PC-9 (cell line): ENCODE data around the gene MOSPD3. TPM values are rescaled to one million over a fixed set of nuclear protein-coding genes. Genes with fewer than 3 reads are reported as not detected.

Experiments
- BruUV-seq: library from RNA; stranded (reverse); fragments of 400-500 nt; replicated peaks from 2 replicates; lab custom pipeline; 2021; lab: Mats Ljungman, UMichigan
- CTCF ChIA-PET: fragments of 300-600 bp; sonication (Branson Sonifier 250); formaldehyde crosslinking; loops from one replicate; lab custom pipeline; 2022; ENCODE audit warnings: antibody characterized with exemption; lab: Charles Lee
- POLR2A ChIA-PET: fragments of 300-600 bp; sonication (Branson Sonifier 250); formaldehyde crosslinking; loops from one replicate; lab custom pipeline; 2022; ENCODE audit warnings: antibody characterized with exemption; ENCODE audit not compliant: unreplicated experiment; lab: Charles Lee
- DNase-seq, 2 experiments: peaks; one replicate each; pipeline versions ENCODE4 v3.0.0 to v3.0.0-alpha.2; 2015 to 2022; ENCODE audit warnings: mixed read lengths in 1 of 2
- H2AFZ ChIP-seq: fragments of 200-600 bp; sonication (generic); 2 replicates; pipeline ENCODE4 v1.8.1; 2017; ENCODE audit warnings: antibody characterized with exemption
- H3F3A ChIP-seq: fragments of 200-600 bp; sonication (generic); 2 replicates; pipeline ENCODE4 v1.8.1; 2017; ENCODE audit warnings: antibody characterized with exemption, mild to moderate bottlenecking, low read depth; ENCODE audit not compliant: insufficient read depth
- H3K27ac ChIP-seq: fragments of 200-600 bp; sonication (generic); 2 replicates; pipeline ENCODE4 v1.6.1; 2016; ENCODE audit warnings: mixed run types
- H3K27me3 ChIP-seq: fragments of 200-600 bp; sonication (generic); 2 replicates; pipeline ENCODE4 v1.6.1; 2016; ENCODE audit warnings: low read depth, mixed run types; ENCODE audit not compliant: insufficient read depth
- H3K36me3 ChIP-seq: fragments of 200-600 bp; sonication (generic); 2 replicates; pipeline ENCODE4 v1.6.1; 2016; ENCODE audit warnings: low read depth, mixed run types
- H3K4me1 ChIP-seq: fragments of 200-600 bp; sonication (generic); replicated peaks from 2 replicates; pipeline ENCODE4 v1.6.1; 2016; ENCODE audit warnings: mixed run types; ENCODE audit not compliant: insufficient read depth
- H3K4me2 ChIP-seq: fragments of 200-600 bp; sonication (generic); 2 replicates; pipeline ENCODE4 v1.6.1; 2017; ENCODE audit warnings: mixed run types
- H3K4me3 ChIP-seq: fragments of 200-600 bp; sonication (generic); 2 replicates; pipeline ENCODE4 v1.6.1; 2016; ENCODE audit warnings: mixed run types
- H3K79me2 ChIP-seq: fragments of 200-600 bp; sonication (generic); 2 replicates; pipeline ENCODE4 v1.6.1; 2017; ENCODE audit warnings: low read depth, mixed run types
- H3K9me2 ChIP-seq: fragments of 200-600 bp; sonication (generic); 2 replicates; pipeline ENCODE4 v1.8.1; 2017; ENCODE audit warnings: mild to moderate bottlenecking; ENCODE audit not compliant: insufficient read depth
- H3K9me3 ChIP-seq: fragments of 200-600 bp; sonication (generic); 2 replicates; pipeline ENCODE4 v1.8.1; 2016; ENCODE audit warnings: low read depth; ENCODE audit not compliant: insufficient read depth
- H4K20me1 ChIP-seq: fragments of 200-600 bp; sonication (generic); 2 replicates; pipeline ENCODE4 v1.8.1; 2017; ENCODE audit not compliant: insufficient read depth
- CTCF ChIP-seq: fragments of 200-600 bp; sonication (generic); conservative IDR thresholded peaks from 2 replicates; pipeline ENCODE4 v1.6.1; 2017; ENCODE audit warnings: mixed run types, antibody characterized with exemption, mild to moderate bottlenecking, moderate library complexity
- EZH2 ChIP-seq: fragments of 200-600 bp; sonication (generic); IDR thresholded peaks from 2 replicates; pipeline ENCODE4 v1.8.0; 2017; ENCODE audit warnings: antibody characterized with exemption, low read depth
- intact Hi-C: fragments of 100-400 bp; cut with micrococcal nuclease; formaldehyde crosslinking; loops from one replicate; pipeline ENCODE4 v1.10.0; 2022; ENCODE audit not compliant: unreplicated experiment
- total RNA-seq: library from RNA; stranded (reverse); gene quantifications from 2 replicates; pipeline ENCODE4 v1.2.3, GENCODE V29; 2021

The MOSPD3 gene
- total RNA-seq, 1 experiment from 2014 or later: 38.1 TPM

DNA sequence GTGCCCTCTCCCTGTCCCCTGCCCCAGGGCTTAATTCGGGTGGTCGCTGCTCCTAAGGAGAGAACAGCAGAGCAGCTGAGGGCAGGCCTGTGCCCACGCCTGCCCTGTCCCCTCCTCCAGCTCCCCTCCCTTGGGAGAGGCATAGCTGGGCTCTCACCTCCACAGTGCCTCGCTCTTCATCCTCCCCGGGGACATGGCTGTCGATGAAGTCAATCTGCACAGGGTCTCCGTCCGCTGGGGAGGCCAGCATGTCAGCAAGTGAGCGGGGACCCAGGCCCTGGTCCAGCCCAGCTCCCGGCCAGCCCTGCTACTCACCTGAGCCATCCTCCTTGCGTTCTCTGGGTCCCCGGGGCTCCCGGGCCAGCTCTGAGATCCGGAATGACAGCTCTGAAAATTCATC lies 34.8 kb upstream of the MOSPD3 start:
- Histone ChIP-seq H3F3A (0 out of 2 replicates have a peak, but pooled peaks cover 7% of the 10 kb centered on the region), H3K79me2 (peaks cover 4% of the 10 kb centered on the region), H3K36me3 (0 out of 2 replicates have a peak, but pooled peaks cover 10% of the 10 kb centered on the region), H3K9me2 (no peaks in the 10 kb centered on the region), H3K27me3 (no peaks in the 10 kb centered on the region), H3K4me1 (no peaks in the 10 kb centered on the region), H3K4me2 (no peak overlapping the region), H3K27ac (no peak overlapping the region), H4K20me1 (no peaks in the 10 kb centered on the region), H3K9me3 (no peaks in the 10 kb centered on the region), H2AFZ (no peak overlapping the region), H3K4me3 (no peak overlapping the region)
- intact Hi-C loops: no loop called here
- no peak for TF ChIP-seq EZH2
- no peak for TF ChIP-seq CTCF
- POLR2A ChIA-PET: no interaction called here
- CTCF ChIA-PET: no interaction called here
- no TSS peak for BruUV-seq
- DNase-seq: no peak

GRCh38 chr7:100578246-100579183 lies 33.8 kb upstream of the MOSPD3 start:
- POLR2A ChIA-PET: interaction anchor here (0.7 kb wide), 1 partner anchor 37 kb away, joined by 54 read pairs; no protein-coding TSS in a partner anchor
- CTCF ChIA-PET: interaction anchor here (0.7 kb wide), 1 partner anchor 10 kb away, joined by 8 read pairs; no protein-coding TSS in a partner anchor
- no TSS peak for BruUV-seq

More at GRCh38 chr7:100578246-100579183, 33.8 kb upstream of the MOSPD3 start:
- 0 out of 2 replicates have a peak, but pooled peaks cover 10% of the 10 kb centered on the region for H3K36me3 ChIP-seq
- DNase-seq: no peak
- H3K9me2 ChIP-seq: no peaks in the 10 kb centered on the region
- H3K27ac ChIP-seq: no peak overlapping the region
- peaks cover 6% of the 10 kb centered on the region for H3K4me1 ChIP-seq
- intact Hi-C loops: no loop called here
- TF ChIP-seq CTCF (no peak), EZH2 (no peak)
- H3K9me3 ChIP-seq: no peaks in the 10 kb centered on the region
- H3F3A ChIP-seq: 0 out of 2 replicates have a peak, but pooled peaks cover 7% of the 10 kb centered on the region
- no peaks in the 10 kb centered on the region for H3K27me3 ChIP-seq
- H4K20me1 ChIP-seq: no peaks in the 10 kb centered on the region; the same call in 1 of the 2 replicates
- H3K4me2 ChIP-seq: no peak overlapping the region
- no peak overlapping the region for H2AFZ ChIP-seq
- no peak overlapping the region for H3K4me3 ChIP-seq
- H3K79me2 ChIP-seq: peaks cover 14% of the 10 kb centered on the region
